GM20000 (cell line): ENCODE results near the gene NUP62CL.
"Not testable (repeated sequence)": the region's sequence is repeated elsewhere in the genome, so short reads cannot be mapped to it uniquely, and the experiment has no call there.

Experiments used
- DNase-seq: peaks from one replicate; pipeline ENCODE4 v3.0.0; 2012; ENCODE audit warnings: low spot score
- CTCF ChIP-seq: IDR thresholded peaks from 2 replicates; pipeline ENCODE4 v1.5.1; 2012; ENCODE audit warnings: mild to moderate bottlenecking, control low read depth; ENCODE audit errors: extremely low read depth, missing control alignments

The NUP62CL gene

GRCh38 chrX:107167163-107167921 lies 38.9 kb downstream of the NUP62CL start:
- TF ChIP-seq CTCF = no peak

GRCh38 chrX:107157618-107158017 lies 48.6 kb downstream of the NUP62CL start:
- DNase-seq = not testable (repeated sequence)

More at GRCh38 chrX:107167163-107167921, 38.9 kb downstream of the NUP62CL start:
- DNase-seq = no peak

- DNase-seq = not testable (repeated sequence)
Observed at GRCh38 chrX:107155621-107156430, 50.4 kb downstream of the NUP62CL start.

DNA sequence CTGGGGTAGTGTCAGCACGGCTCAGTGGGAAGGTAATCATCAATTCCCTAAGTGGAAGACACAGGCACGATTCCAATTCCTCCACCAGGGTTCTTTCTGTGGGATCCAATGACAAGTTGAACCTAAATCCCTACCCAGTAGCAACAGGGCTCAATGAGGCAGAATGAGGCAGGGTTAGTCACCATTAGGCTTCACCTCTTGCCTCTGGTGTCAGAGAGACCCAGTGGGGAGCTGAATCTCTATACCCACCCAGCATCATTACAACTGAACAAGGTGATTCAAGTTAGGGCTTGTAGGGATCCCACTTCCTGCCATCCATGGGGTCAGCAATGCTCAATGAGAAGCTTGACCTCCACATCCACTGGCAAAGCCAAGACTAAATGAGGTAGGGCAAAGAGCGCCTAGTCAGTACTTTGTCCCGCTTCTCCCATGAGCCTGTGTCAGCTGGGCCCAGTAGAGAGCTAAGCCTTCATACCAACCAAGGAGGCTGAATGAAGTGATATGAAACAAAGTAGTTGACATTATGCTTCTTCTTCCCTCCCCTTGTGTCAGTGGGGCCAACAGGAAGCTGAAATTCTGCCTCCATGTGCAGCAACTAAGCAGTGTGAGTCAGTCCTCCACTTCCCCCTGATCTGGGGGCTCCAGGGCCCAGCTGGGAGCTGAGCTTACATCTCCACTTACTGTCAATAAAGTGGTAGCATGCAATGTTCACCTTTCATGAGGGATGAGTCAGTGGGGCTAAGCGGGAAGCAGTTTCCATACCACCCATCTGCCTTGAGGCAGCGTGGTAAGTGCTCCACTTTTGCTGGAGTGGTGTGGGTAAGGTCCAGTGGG lies 51.2 kb downstream of the NUP62CL start:
- no peak for DNase-seq

GRCh38 chrX:107153005-107153404 lies 53.2 kb downstream of the NUP62CL start:
- no peak for TF ChIP-seq CTCF

More for the DNA sequence above, 51.2 kb downstream of the NUP62CL start:
- TF ChIP-seq CTCF = no peak

DNA sequence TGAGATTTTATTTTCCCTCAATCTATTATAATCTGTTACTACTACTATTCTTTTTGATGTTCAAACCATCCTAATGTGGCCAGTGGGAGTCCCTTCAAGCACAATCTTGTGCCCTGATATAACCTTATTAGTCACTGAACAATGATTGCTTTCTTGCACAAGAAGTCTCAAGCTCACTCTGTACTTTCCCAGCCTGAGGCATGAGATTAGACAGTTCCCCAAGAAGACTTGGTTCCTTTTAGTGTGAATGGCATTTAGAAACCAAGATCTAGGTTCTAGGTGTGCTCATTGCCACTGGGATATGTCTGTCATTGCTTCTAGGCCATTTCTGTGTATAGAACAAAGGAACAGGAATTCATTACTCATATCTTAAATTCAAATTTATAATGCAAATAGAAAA lies 59.6 kb downstream of the NUP62CL start:
- TF ChIP-seq CTCF = no peak
- no peak for DNase-seq

More at GRCh38 chrX:107153005-107153404, 53.2 kb downstream of the NUP62CL start:
- DNase-seq = no peak

DNA sequence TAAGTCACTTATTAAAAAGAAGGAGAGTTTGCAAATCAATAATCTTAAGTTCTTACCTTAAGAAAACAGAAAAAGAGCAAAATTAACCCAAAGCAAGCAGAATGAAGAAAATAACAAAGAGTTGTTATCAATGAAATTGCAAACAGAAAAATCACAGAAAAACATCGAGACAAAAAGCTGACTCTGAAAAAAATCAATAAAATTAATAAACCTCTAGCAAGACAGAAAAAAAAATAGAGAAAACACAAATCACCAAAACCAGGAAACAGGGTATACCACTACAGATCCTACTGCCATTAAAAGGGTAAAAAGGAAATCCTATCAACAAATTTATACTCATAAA lies 70.3 kb downstream of the NUP62CL start:
- TF ChIP-seq CTCF = no peak
- no peak for DNase-seq
